Measurements from ENCODE around the gene UNC93A.
"Not testable (repeated sequence)": the region's sequence is repeated elsewhere in the genome, so short reads cannot be mapped to it uniquely, and the experiment has no call there.

Gene UNC93A

GRCh38 chr6:167293590-167294091, 2.5 kb downstream of the UNC93A start:
- no peak for DNase-seq (ENCODE audit: low read depth)

- DNase-seq (ENCODE audit: low read depth), result no peak
These were observed 3.1 kb downstream of the UNC93A start for GRCh38 chr6:167294241-167294640.

- no peak for DNase-seq (ENCODE audit: low read depth)
These were observed 3.8 kb downstream of the UNC93A start for GRCh38 chr6:167294651-167295494.

GRCh38 chr6:167295495-167296292, 4.6 kb downstream of the UNC93A start:
- no peak for DNase-seq (ENCODE audit: low read depth)

GRCh38 chr6:167296293-167296690, 5.2 kb downstream of the UNC93A start:
- DNase-seq (ENCODE audit: low read depth), result no peak

- no peak for DNase-seq (ENCODE audit: low read depth)
These were observed 5.8 kb downstream of the UNC93A start for GRCh38 chr6:167296902-167297301.

- no peak for DNase-seq (ENCODE audit: low read depth)
These were observed 7.0 kb downstream of the UNC93A start for GRCh38 chr6:167298127-167298526.

- DNase-seq (ENCODE audit: low read depth), result no peak
These were observed 8.7 kb downstream of the UNC93A start for GRCh38 chr6:167299641-167300308.

- DNase-seq (ENCODE audit: low read depth), result no peak
These were observed 10.0 kb downstream of the UNC93A start for GRCh38 chr6:167300902-167301777.

- no peak for DNase-seq (ENCODE audit: low read depth)
These were observed 11.0 kb downstream of the UNC93A start for GRCh38 chr6:167302074-167302473.

- DNase-seq (ENCODE audit: low read depth), result no peak
These were observed 11.7 kb downstream of the UNC93A start for GRCh38 chr6:167302796-167303195.

GRCh38 chr6:167303675-167304625, 12.8 kb downstream of the UNC93A start:
- no peak for DNase-seq (ENCODE audit: low read depth)

- no peak for DNase-seq (ENCODE audit: low read depth)
These were observed 13.8 kb downstream of the UNC93A start for GRCh38 chr6:167304912-167305311.

GRCh38 chr6:167305796-167306195, 14.7 kb downstream of the UNC93A start:
- no peak for DNase-seq (ENCODE audit: low read depth)

- no peak for DNase-seq (ENCODE audit: low read depth)
These were observed 15.4 kb downstream of the UNC93A start for GRCh38 chr6:167306401-167306998.

- DNase-seq (ENCODE audit: low read depth), result no peak
These were observed 16.3 kb downstream of the UNC93A start for GRCh38 chr6:167307342-167307955.

- DNase-seq (ENCODE audit: low read depth), result no peak
These were observed 17.1 kb downstream of the UNC93A start for GRCh38 chr6:167308207-167308606.

GRCh38 chr6:167309355-167310192, 18.5 kb downstream of the UNC93A start:
- not testable (repeated sequence) for DNase-seq (ENCODE audit: low read depth)
